GM11168 (cell line): ENCODE results near the gene ANTKMT.

Experiments used
- in situ Hi-C: fragments of 300-500 bp; cut with MboI; formaldehyde crosslinking; loops from one replicate; pipeline ENCODE4 v1.12.0; 2022; ENCODE audit warnings: low sequenced_read_pairs; ENCODE audit not compliant: unreplicated experiment

Gene ANTKMT

GRCh38 chr16:711548-712320 lies 9.2 kb upstream of the ANTKMT start:
- in situ Hi-C loops, result loop anchor here (5.0 kb wide), 1 partner anchor 76 kb away; the partner anchor contains the start of genes CHTF18 and RPUSD1

- in situ Hi-C loops, result loop anchor here (5.0 kb wide), 1 partner anchor 75 kb away; the partner anchor contains the start of genes CHTF18 and RPUSD1
Observed at GRCh38 chr16:712740-713250, 8.2 kb upstream of the ANTKMT start.

- in situ Hi-C loops, result loop anchor here (5.0 kb wide), 1 partner anchor 73 kb away; the partner anchor contains the start of genes CHTF18 and RPUSD1
Observed at GRCh38 chr16:714079-714478, 6.9 kb upstream of the ANTKMT start.

- in situ Hi-C loops, result loop anchor here (5.0 kb wide), 1 partner anchor 72 kb away; the partner anchor contains the start of genes CHTF18 and RPUSD1
Observed at GRCh38 chr16:714558-715476, 6.1 kb upstream of the ANTKMT start, which contains the start of gene METRN. Gene METRN (plus strand): TSS chr16:715118. CDS start chr16:715290, 172 bp downstream.

- in situ Hi-C loops, result no loop called here
Observed at GRCh38 chr16:715477-716199, 5.3 kb upstream of the ANTKMT start.

GRCh38 chr16:716200-716568 lies 4.8 kb upstream of the ANTKMT start:
- in situ Hi-C loops, result no loop called here

- in situ Hi-C loops, result no loop called here
Observed at GRCh38 chr16:716768-717325, 4.1 kb upstream of the ANTKMT start.

GRCh38 chr16:717450-718245 lies 3.3 kb upstream of the ANTKMT start:
- in situ Hi-C loops, result no loop called here

- in situ Hi-C loops, result no loop called here
Observed at GRCh38 chr16:718389-718788, 2.6 kb upstream of the ANTKMT start.

GRCh38 chr16:718922-719321 lies 2.0 kb upstream of the ANTKMT start:
- in situ Hi-C loops, result no loop called here

GRCh38 chr16:719815-720446 lies 1.0 kb upstream of the ANTKMT start:
- in situ Hi-C loops, result no loop called here

GRCh38 chr16:720447-720989 lies 428 bp upstream of the ANTKMT start:
- in situ Hi-C loops, result no loop called here

GRCh38 chr16:721765-722540 lies 1.0 kb downstream of the ANTKMT start:
- in situ Hi-C loops, result no loop called here

- in situ Hi-C loops, result no loop called here
Observed at GRCh38 chr16:722835-723633, 2.1 kb downstream of the ANTKMT start.

- in situ Hi-C loops, result no loop called here
Observed at GRCh38 chr16:723695-724094, 2.7 kb downstream of the ANTKMT start.

- in situ Hi-C loops, result no loop called here
Observed at GRCh38 chr16:724188-725040, 3.5 kb downstream of the ANTKMT start.
